GM12878 (cell line): Measurements from ENCODE around the gene HOXC5. TPM values are rescaled to one million over a fixed set of nuclear protein-coding genes. Genes with fewer than 3 reads are reported as not detected.

ENCODE experiments used
- BRCA1 ChIP-seq: IDR thresholded peaks from 2 replicates; pipeline ENCODE4 v1.6.1; 2011; ENCODE audit warnings: low read depth, low read length, improper control_type of control experiment
- CREM ChIP-seq: IDR thresholded peaks from 2 replicates; pipeline ENCODE4 v1.6.1; 2014; ENCODE audit warnings: antibody characterized with exemption, low read depth
- EED ChIP-seq: sonication (generic); IDR thresholded peaks from 2 replicates; pipeline ENCODE4 v1.6.1; 2016; ENCODE audit warnings: antibody characterized with exemption, low read depth
- FOXK2 ChIP-seq: fragments of 450-650 bp; IDR thresholded peaks from 2 replicates; pipeline ENCODE4 v1.6.1; 2017; ENCODE audit warnings: mild to moderate bottlenecking, moderate library complexity
- IKZF1 ChIP-seq: fragments of 450-650 bp; conservative IDR thresholded peaks from 2 replicates; pipeline ENCODE4 v1.6.1; 2017; ENCODE audit warnings: antibody characterized with exemption, mild to moderate bottlenecking
- KLF5 ChIP-seq: fragments of 450-650 bp; IDR thresholded peaks from 2 replicates; pipeline ENCODE4 v1.6.1; 2014; ENCODE audit warnings: mild to moderate bottlenecking; ENCODE audit not compliant: partially characterized antibody
- LARP7 ChIP-seq: fragments of 450-650 bp; IDR thresholded peaks from 2 replicates; pipeline ENCODE4 v1.6.1; 2017; ENCODE audit warnings: mild to moderate bottlenecking
- MYC ChIP-seq: IDR thresholded peaks from 2 replicates; pipeline ENCODE4 v1.6.1; 2011; ENCODE audit warnings: mild to moderate bottlenecking, low read length, moderate library complexity, inconsistent platforms; ENCODE audit not compliant: insufficient read depth, insufficient replicate concordance, insufficient read length, severe bottlenecking
- NFXL1 ChIP-seq: fragments of 450-650 bp; IDR thresholded peaks from 2 replicates; pipeline ENCODE4 v1.6.1; 2017; ENCODE audit warnings: antibody characterized with exemption, mild to moderate bottlenecking, borderline replicate concordance
- NR2C1 ChIP-seq: fragments of 450-650 bp; IDR thresholded peaks from 2 replicates; pipeline ENCODE4 v1.6.1; 2017; ENCODE audit warnings: antibody characterized with exemption, mild to moderate bottlenecking, moderate library complexity
- NRF1 ChIP-seq: conservative IDR thresholded peaks from 2 replicates; pipeline ENCODE4 v1.6.1; 2011; ENCODE audit warnings: mild to moderate bottlenecking, low read depth, low read length, improper control_type of control experiment
- PAX5 ChIP-seq: IDR thresholded peaks from 2 replicates; pipeline ENCODE4 v1.6.1; 2011; ENCODE audit warnings: low read depth, low read length, borderline replicate concordance
- PBX3 ChIP-seq: IDR thresholded peaks from 2 replicates; pipeline ENCODE4 v1.6.1; 2011; ENCODE audit warnings: mild to moderate bottlenecking, low read depth, low read length, moderate library complexity; ENCODE audit not compliant: insufficient replicate concordance
- POU2F2 ChIP-seq: IDR thresholded peaks from 3 replicates; pipeline ENCODE4 v1.6.1; 2011; ENCODE audit warnings: low read depth, mild to moderate bottlenecking, low read length, borderline replicate concordance
- PRDM15 ChIP-seq: fragments of 450-650 bp; formaldehyde crosslinking; IDR thresholded peaks from 2 replicates; pipeline ENCODE4 v1.4.0; 2020; ENCODE audit warnings: mild to moderate bottlenecking, moderate library complexity
- RFX5 ChIP-seq: IDR thresholded peaks from 2 replicates; pipeline ENCODE4 v1.6.1; 2011; ENCODE audit warnings: low read depth, low read length, improper control_type of control experiment
- SIN3A ChIP-seq: IDR thresholded peaks from 2 replicates; pipeline ENCODE4 v1.6.1; 2012; ENCODE audit warnings: low read depth, low read length, improper control_type of control experiment
- SMAD1 ChIP-seq: fragments of 450-650 bp; IDR thresholded peaks from 2 replicates; pipeline ENCODE4 v1.6.1; 2018; ENCODE audit warnings: mild to moderate bottlenecking, low read depth; ENCODE audit not compliant: partially characterized antibody
- SUZ12 ChIP-seq: fragments of 200-600 bp; sonication (generic); IDR thresholded peaks from one replicate; pipeline ENCODE4 v1.6.1; 2018; ENCODE audit warnings: antibody characterized with exemption, mild to moderate bottlenecking; ENCODE audit not compliant: unreplicated experiment
- TCF12 ChIP-seq: IDR thresholded peaks from 2 replicates; pipeline ENCODE4 v1.6.1; 2011; ENCODE audit warnings: low read depth, mild to moderate bottlenecking, low read length
- ZSCAN29 ChIP-seq: fragments of 450-650 bp; IDR thresholded peaks from 2 replicates; pipeline ENCODE4 v1.6.1; 2017; ENCODE audit warnings: mild to moderate bottlenecking, moderate library complexity
- ZZZ3 ChIP-seq: IDR thresholded peaks from 2 replicates; pipeline ENCODE4 v1.6.1; 2011; ENCODE audit warnings: low read depth; ENCODE audit not compliant: control insufficient read depth, insufficient read length
- polyA plus RNA-seq, 11 experiments: library from polyadenylated mRNA; depleted of rRNA in 4 of 11; unstranded in 6 of 11; stranded (reverse) in 5 of 11; fragments of >200 nt; fragmentation: Nextera tagmentation in 4 of 11; fragmentation: Illumina TruSeq in 1 of 11; extraction: Ambion mirVana in 4 of 11; extraction: Trizol in 1 of 11; gene quantifications; 1 replicate in 1 of 11; 2 replicates in 10 of 11; pipeline versions ENCODE4 v1.2.1 to v1.2.3, GENCODE V29; 2011 to 2016; ENCODE audit warnings: inconsistent platforms in 2 of 11, missing spikeins in 2 of 11, low read depth in 1 of 11
- total RNA-seq, 4 experiments: library from RNA; depleted of rRNA in 3 of 4; stranded (reverse); fragments of >200 nt in 3 of 4; fragmentation: Illumina TruSeq in 1 of 4; extraction: Trizol in 1 of 4; gene quantifications; 2 replicates each; pipeline versions ENCODE4 v1.2.1 to v1.2.3, GENCODE V29; 2013 to 2021
- TF ChIP-seq, protein P1 (sequence below): IDR thresholded peaks from 2 replicates; pipeline ENCODE4 v1.6.1; 2011; ENCODE audit warnings: low read depth, mild to moderate bottlenecking, low read length, moderate library complexity, borderline replicate concordance; ENCODE audit errors: extremely low read depth
- TF ChIP-seq, protein P2 (sequence below): fragments of 450-650 bp; IDR thresholded peaks from 2 replicates; pipeline ENCODE4 v1.6.1; 2017; ENCODE audit warnings: antibody characterized with exemption, mild to moderate bottlenecking, moderate library complexity

The HOXC5 gene
- total and polyA plus RNA-seq, 10 of the 15 experiments (the other 5 are each of a cell fraction or from before 2014, with no cell fraction given) = 0.11 TPM; not detected in 9

DNA sequence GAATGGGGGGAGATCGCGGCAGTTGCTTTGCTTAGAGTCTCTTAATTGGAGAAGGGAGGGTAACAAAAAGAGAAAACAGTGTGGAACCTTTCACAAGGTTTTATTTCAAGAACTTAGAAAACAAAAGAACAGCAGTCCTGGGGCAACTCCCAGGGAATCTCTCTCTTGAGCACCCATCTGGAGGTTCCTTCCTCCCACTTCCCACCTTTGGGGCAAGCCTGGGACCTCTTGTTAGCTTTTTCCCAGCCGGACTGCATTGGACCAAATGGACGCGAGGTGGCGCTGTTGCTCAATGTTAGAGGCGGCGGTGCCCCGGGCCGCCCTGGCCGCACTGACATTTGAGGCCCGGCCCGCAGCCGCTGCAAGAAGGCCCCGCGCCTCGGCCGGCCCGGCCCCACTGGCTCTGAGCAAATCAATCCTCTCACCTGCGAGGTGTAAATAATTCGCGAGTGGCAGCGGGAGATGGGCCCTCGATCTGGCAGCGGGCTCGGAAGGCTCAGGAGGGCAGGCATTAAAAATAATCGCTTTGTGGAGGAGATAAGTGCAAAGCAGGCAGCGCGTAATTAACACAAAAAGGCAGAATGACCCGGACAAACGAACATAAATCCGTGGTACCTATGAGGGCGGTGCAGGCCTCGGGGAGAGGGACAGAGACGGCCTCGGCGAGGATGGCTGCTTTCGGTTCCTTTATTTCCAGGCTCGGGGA lies 26.8 kb upstream of the HOXC5 start (continued):
- no peak for TF ChIP-seq PRDM15 (CRISPR knock-in tag)
- no peak for TF ChIP-seq KLF5
- no peak for TF ChIP-seq POU2F2
- TF ChIP-seq EED = no peak
- no peak for TF ChIP-seq SIN3A
- no peak for TF ChIP-seq TCF12
- no peak for TF ChIP-seq FOXK2
- peak; percentile 51 for TF ChIP-seq IKZF1
- TF ChIP-seq NRF1 = no peak
- TF ChIP-seq SMAD1 = no peak
- TF ChIP-seq LARP7 = peak; percentile 69; the same call in 1 of the 2 replicates
- TF ChIP-seq NFXL1 = no peak
- TF ChIP-seq, protein P1, sequence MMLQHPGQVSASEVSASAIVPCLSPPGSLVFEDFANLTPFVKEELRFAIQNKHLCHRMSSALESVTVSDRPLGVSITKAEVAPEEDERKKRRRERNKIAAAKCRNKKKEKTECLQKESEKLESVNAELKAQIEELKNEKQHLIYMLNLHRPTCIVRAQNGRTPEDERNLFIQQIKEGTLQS = no peak
- TF ChIP-seq PBX3 = no peak
- no peak for TF ChIP-seq PAX5
- TF ChIP-seq, protein P2, sequence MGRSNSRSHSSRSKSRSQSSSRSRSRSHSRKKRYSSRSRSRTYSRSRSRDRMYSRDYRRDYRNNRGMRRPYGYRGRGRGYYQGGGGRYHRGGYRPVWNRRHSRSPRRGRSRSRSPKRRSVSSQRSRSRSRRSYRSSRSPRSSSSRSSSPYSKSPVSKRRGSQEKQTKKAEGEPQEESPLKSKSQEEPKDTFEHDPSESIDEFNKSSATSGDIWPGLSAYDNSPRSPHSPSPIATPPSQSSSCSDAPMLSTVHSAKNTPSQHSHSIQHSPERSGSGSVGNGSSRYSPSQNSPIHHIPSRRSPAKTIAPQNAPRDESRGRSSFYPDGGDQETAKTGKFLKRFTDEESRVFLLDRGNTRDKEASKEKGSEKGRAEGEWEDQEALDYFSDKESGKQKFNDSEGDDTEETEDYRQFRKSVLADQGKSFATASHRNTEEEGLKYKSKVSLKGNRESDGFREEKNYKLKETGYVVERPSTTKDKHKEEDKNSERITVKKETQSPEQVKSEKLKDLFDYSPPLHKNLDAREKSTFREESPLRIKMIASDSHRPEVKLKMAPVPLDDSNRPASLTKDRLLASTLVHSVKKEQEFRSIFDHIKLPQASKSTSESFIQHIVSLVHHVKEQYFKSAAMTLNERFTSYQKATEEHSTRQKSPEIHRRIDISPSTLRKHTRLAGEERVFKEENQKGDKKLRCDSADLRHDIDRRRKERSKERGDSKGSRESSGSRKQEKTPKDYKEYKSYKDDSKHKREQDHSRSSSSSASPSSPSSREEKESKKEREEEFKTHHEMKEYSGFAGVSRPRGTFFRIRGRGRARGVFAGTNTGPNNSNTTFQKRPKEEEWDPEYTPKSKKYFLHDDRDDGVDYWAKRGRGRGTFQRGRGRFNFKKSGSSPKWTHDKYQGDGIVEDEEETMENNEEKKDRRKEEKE = no peak
- no peak for TF ChIP-seq BRCA1
- TF ChIP-seq MYC = no peak
- no peak for TF ChIP-seq ZSCAN29
- TF ChIP-seq ZZZ3 = no peak
- TF ChIP-seq NR2C1 = no peak
- no peak for TF ChIP-seq RFX5
- no peak for TF ChIP-seq SUZ12
- no peak for TF ChIP-seq CREM
